SU-DHL-6 (cell line): ENCODE results near the gene FAM20A.

Experiments used
- H2AFZ ChIP-seq: fragments of 200-600 bp; sonication (generic); 2 replicates; pipeline ENCODE4 v1.6.1; 2014; ENCODE audit warnings: low read depth, mild to moderate bottlenecking, moderate library complexity, mixed read lengths, antibody characterized with exemption, low read length; ENCODE audit not compliant: severe bottlenecking
- H3F3A ChIP-seq: fragments of 200-600 bp; shearing (Covaris generic); 2 replicates; pipeline ENCODE4 v1.6.0; 2016; ENCODE audit warnings: antibody characterized with exemption, mild to moderate bottlenecking; ENCODE audit not compliant: insufficient read depth
- H3K27ac ChIP-seq: fragments of 200-600 bp; sonication (generic); 2 replicates; pipeline ENCODE4 v1.5.1; 2016; ENCODE audit warnings: low read depth, mild to moderate bottlenecking, low read length, moderate library complexity, mixed read lengths
- H3K27me3 ChIP-seq: fragments of 200-600 bp; sonication (generic), shearing (Covaris generic); 2 replicates; pipeline ENCODE4 v1.6.0; 2014; ENCODE audit warnings: mild to moderate bottlenecking, low read length
- H3K36me3 ChIP-seq: fragments of 200-600 bp; sonication (generic); 2 replicates; pipeline ENCODE4 v1.6.1; 2014; ENCODE audit warnings: mild to moderate bottlenecking, low read length, mixed read lengths
- H3K4me2 ChIP-seq: fragments of 300-600, 200-600 bp; shearing (Covaris generic), sonication (generic); 2 replicates; pipeline ENCODE4 v1.6.0; 2014; ENCODE audit warnings: low read length, low read depth, mild to moderate bottlenecking; ENCODE audit not compliant: poor library complexity, severe bottlenecking
- H3K4me3 ChIP-seq: fragments of 200-600 bp; sonication (generic); 2 replicates; pipeline ENCODE4 v1.5.1; 2014; ENCODE audit warnings: antibody characterized with exemption, low read length, mild to moderate bottlenecking, mixed read lengths; ENCODE audit not compliant: insufficient read depth, poor library complexity, severe bottlenecking
- H3K79me2 ChIP-seq: fragments of 200-600 bp; sonication (generic); 2 replicates; pipeline ENCODE4 v1.6.1; 2014; ENCODE audit warnings: mild to moderate bottlenecking, low read length, moderate library complexity; ENCODE audit not compliant: insufficient read depth
- H3K9ac ChIP-seq: fragments of 200-600 bp; sonication (generic); 2 replicates; pipeline ENCODE4 v1.7.0; 2014; ENCODE audit warnings: mild to moderate bottlenecking, low read length
- H3K9me2 ChIP-seq: fragments of 200-600 bp; sonication (generic); replicated peaks from 2 replicates; pipeline ENCODE4 v1.6.1; 2014; ENCODE audit warnings: low read length; ENCODE audit not compliant: insufficient read depth
- H3K9me3 ChIP-seq: fragments of 200-600 bp; sonication (generic); 2 replicates; pipeline ENCODE4 v1.6.1; 2014; ENCODE audit warnings: low read length, mixed read lengths; ENCODE audit not compliant: insufficient read depth
- H4K20me1 ChIP-seq: fragments of 200-600 bp; sonication (generic); 2 replicates; pipeline ENCODE4 v1.6.1; 2014; ENCODE audit warnings: low read depth, mild to moderate bottlenecking, antibody characterized with exemption, low read length, moderate library complexity, mixed read lengths
- EZH2phosphoT487 ChIP-seq: fragments of 200-600 bp; sonication (generic), shearing (Covaris generic); conservative IDR thresholded peaks from 2 replicates; pipeline ENCODE4 v1.6.1; 2018; ENCODE audit warnings: mild to moderate bottlenecking, antibody characterized with exemption, low read length, moderate library complexity, mixed read lengths
- TF ChIP-seq, protein P1 (sequence below): fragments of 200-600 bp; sonication (generic); IDR thresholded peaks from one replicate; pipeline ENCODE4 v1.5.1; 2017; ENCODE audit warnings: antibody characterized with exemption, mild to moderate bottlenecking, low read length, moderate library complexity; ENCODE audit not compliant: insufficient read depth, poor library complexity, severe bottlenecking

FAM20A gene

GRCh38 chr17:68599091-68599490, 2.1 kb downstream of the FAM20A start:
- Histone ChIP-seq H3K9ac (no peak overlapping the region), H3K9me3 (no peaks in the 10 kb centered on the region), H3K27me3 (no peaks in the 10 kb centered on the region), H3K4me2 (no peak overlapping the region), H3K27ac (no peak overlapping the region), H4K20me1 (no peaks in the 10 kb centered on the region), H3K9me2 (no peaks in the 10 kb centered on the region), H3K4me3 (no peak overlapping the region), H3K79me2 (no peaks in the 10 kb centered on the region), H3K36me3 (no peaks in the 10 kb centered on the region), H3F3A (no peaks in the 10 kb centered on the region), H2AFZ (no peak overlapping the region)
- TF ChIP-seq EZH2phosphoT487, result no peak
- TF ChIP-seq, protein P1, sequence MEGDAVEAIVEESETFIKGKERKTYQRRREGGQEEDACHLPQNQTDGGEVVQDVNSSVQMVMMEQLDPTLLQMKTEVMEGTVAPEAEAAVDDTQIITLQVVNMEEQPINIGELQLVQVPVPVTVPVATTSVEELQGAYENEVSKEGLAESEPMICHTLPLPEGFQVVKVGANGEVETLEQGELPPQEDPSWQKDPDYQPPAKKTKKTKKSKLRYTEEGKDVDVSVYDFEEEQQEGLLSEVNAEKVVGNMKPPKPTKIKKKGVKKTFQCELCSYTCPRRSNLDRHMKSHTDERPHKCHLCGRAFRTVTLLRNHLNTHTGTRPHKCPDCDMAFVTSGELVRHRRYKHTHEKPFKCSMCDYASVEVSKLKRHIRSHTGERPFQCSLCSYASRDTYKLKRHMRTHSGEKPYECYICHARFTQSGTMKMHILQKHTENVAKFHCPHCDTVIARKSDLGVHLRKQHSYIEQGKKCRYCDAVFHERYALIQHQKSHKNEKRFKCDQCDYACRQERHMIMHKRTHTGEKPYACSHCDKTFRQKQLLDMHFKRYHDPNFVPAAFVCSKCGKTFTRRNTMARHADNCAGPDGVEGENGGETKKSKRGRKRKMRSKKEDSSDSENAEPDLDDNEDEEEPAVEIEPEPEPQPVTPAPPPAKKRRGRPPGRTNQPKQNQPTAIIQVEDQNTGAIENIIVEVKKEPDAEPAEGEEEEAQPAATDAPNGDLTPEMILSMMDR, result no peak

GRCh38 chr17:68598545-68598961, 2.6 kb downstream of the FAM20A start:
- Histone ChIP-seq H3K9ac (no peak overlapping the region), H3K27ac (no peak overlapping the region), H4K20me1 (no peaks in the 10 kb centered on the region), H3K4me3 (no peak overlapping the region), H3K4me2 (no peak overlapping the region), H3K9me2 (no peaks in the 10 kb centered on the region), H2AFZ (no peak overlapping the region), H3F3A (no peaks in the 10 kb centered on the region), H3K79me2 (no peaks in the 10 kb centered on the region), H3K9me3 (no peaks in the 10 kb centered on the region), H3K36me3 (no peaks in the 10 kb centered on the region), H3K27me3 (no peaks in the 10 kb centered on the region)
- no peak for TF ChIP-seq EZH2phosphoT487
- TF ChIP-seq, protein P1, result no peak

DNA sequence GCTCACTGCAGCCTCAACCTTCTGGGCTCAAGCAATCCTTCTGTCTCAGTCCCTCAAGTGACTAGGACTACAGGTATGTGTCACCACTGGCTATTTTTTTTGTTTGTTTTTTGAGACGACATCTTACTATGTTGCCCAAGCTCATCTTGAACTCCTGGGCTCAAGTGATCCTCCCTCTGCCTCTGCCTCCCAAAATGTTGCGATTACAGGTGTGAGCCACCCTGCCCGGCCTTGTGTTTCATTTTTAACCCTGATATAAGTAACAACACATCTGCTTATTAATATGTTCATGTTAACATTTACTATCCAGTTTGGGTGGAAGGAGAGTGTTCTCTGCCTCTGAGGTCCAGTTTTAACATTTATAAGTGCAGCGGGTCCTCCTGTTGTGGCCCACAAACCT, 3.1 kb downstream of the FAM20A start:
- no peak overlapping the region for H3K9ac ChIP-seq
- H3K9me3 ChIP-seq, result no peaks in the 10 kb centered on the region
- H3K4me2 ChIP-seq, result no peak overlapping the region
- H4K20me1 ChIP-seq, result no peaks in the 10 kb centered on the region
- no peak overlapping the region for H3K4me3 ChIP-seq
- no peak overlapping the region for H3K27ac ChIP-seq
- H3K36me3 ChIP-seq, result no peaks in the 10 kb centered on the region
- no peaks in the 10 kb centered on the region for H3K9me2 ChIP-seq
- TF ChIP-seq EZH2phosphoT487, result no peak
- TF ChIP-seq, protein P1, result no peak
- H2AFZ ChIP-seq, result no peak overlapping the region
- H3F3A ChIP-seq, result no peaks in the 10 kb centered on the region
- no peaks in the 10 kb centered on the region for H3K27me3 ChIP-seq
- H3K79me2 ChIP-seq, result no peaks in the 10 kb centered on the region
